Measurements from ENCODE around the gene GRIK2. TPM values are rescaled to one million over a fixed set of nuclear protein-coding genes. Genes with fewer than 3 reads are reported as not detected.

The GRIK2 gene
- total and polyA plus RNA-seq, 2 of the 4 experiments (the other 2 are of a cell fraction) = 8.2 to 15.2 TPM

- H3K27me3 ChIP-seq (ENCODE audit: control insufficient read depth, insufficient read depth, low read length) = no peaks in the 10 kb centered on the region
- ChIA-PET CTCF (no interaction called here), POLR2A (ENCODE audit: unreplicated experiment) (no interaction called here)
- H3K9me1 ChIP-seq (ENCODE audit: insufficient read depth, low read length) = no peaks in the 10 kb centered on the region; the same call in 1 of the 2 replicates
- ATAC-seq (ENCODE audit: low read depth) = no peak
- H3K27ac ChIP-seq (ENCODE audit: insufficient read depth, low read length) = no peak overlapping the region
- H4K8ac ChIP-seq (ENCODE audit: low read depth in 2 of 2, low read length in 2 of 2) = no peak overlapping the region
- in situ Hi-C loops (cut with MboI; ENCODE audit: low sequenced_read_pairs) (no loop called here), intact Hi-C loops (cut with micrococcal nuclease) (no loop called here), dilution Hi-C loops (cut with HindIII; ENCODE audit: low sequenced_read_pairs, unreplicated experiment) (no loop called here)
- H4K20me1 ChIP-seq (ENCODE audit: insufficient read depth, low read length) = no peaks in the 10 kb centered on the region
- no peak overlapping the region for H3K4me2 ChIP-seq (ENCODE audit: low read depth, low read length)
- no peak overlapping the region for H4K91ac ChIP-seq (ENCODE audit: insufficient read depth, low read depth, low read length)
- no peak overlapping the region for H4K5ac ChIP-seq (ENCODE audit: low read depth, low read length)
- no peak overlapping the region for H2AK9ac ChIP-seq (replicated peaks; ENCODE audit: low read depth, low read length, poor library complexity)
- no CpG with 5 or more reads among the region's 3 CpGs for WGBS, 2 experiments (ENCODE audit: extremely low coverage in 2 of 2, insufficient read length in 1 of 2)
- no peak overlapping the region for H3K4me3 ChIP-seq (ENCODE audit: insufficient read depth, low read depth, low read length)
- no peak overlapping the region for H2BK15ac ChIP-seq (ENCODE audit: low read depth, low read length)
- no TSS peak for BruUV-seq (replicated peaks)
- no peak overlapping the region for H2AFZ ChIP-seq (replicated peaks; ENCODE audit: low read length, poor library complexity)
- H3K18ac ChIP-seq (ENCODE audit: low read depth, low read length) = no peak overlapping the region
- no peak overlapping the region for H2BK20ac ChIP-seq (ENCODE audit: low read depth, low read length)
- H2BK5ac ChIP-seq (ENCODE audit: low read depth, low read length, poor library complexity, severe bottlenecking) = no peak overlapping the region
- TF ChIP-seq FOS (IDR thresholded peaks at IDR 0.05; ENCODE audit: low read depth, low read length) (no peak), RAD21 (IDR thresholded peaks at IDR 0.05; ENCODE audit: low read length) (no peak), RCOR1 (IDR thresholded peaks at IDR 0.05; ENCODE audit: insufficient replicate concordance, low read length) (no peak), MXI1 (IDR thresholded peaks at IDR 0.05; ENCODE audit: borderline replicate concordance, low read depth, low read length) (no peak), NFE2L2 (IDR thresholded peaks at IDR 0.05; ENCODE audit: low read depth, low read length) (no peak), USF2 (IDR thresholded peaks at IDR 0.05; ENCODE audit: low read depth, low read length) (no peak), SMC3 (IDR thresholded peaks at IDR 0.05; ENCODE audit: low read depth, low read length) (no peak), CHD1 (IDR thresholded peaks at IDR 0.05; ENCODE audit: low read depth, low read length) (no peak), CEBPB (IDR thresholded peaks at IDR 0.05; ENCODE audit: low read depth, low read length) (no peak), POLR2A (IDR thresholded peaks at IDR 0.05; ENCODE audit: low read depth, low read length) (no peak)
- TF ChIP-seq, protein P1, sequence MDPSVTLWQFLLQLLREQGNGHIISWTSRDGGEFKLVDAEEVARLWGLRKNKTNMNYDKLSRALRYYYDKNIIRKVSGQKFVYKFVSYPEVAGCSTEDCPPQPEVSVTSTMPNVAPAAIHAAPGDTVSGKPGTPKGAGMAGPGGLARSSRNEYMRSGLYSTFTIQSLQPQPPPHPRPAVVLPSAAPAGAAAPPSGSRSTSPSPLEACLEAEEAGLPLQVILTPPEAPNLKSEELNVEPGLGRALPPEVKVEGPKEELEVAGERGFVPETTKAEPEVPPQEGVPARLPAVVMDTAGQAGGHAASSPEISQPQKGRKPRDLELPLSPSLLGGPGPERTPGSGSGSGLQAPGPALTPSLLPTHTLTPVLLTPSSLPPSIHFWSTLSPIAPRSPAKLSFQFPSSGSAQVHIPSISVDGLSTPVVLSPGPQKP (IDR thresholded peaks at IDR 0.05; ENCODE audit: borderline replicate concordance, low read depth, low read length) = no peak
- H2AK5ac ChIP-seq (ENCODE audit: low read depth, low read length) = no peak overlapping the region
- H3K4ac ChIP-seq (ENCODE audit: low read depth, low read length) = no peak overlapping the region
- H2BK120ac ChIP-seq (ENCODE audit: low read depth, low read length) = no peak overlapping the region
- no peak for DNase-seq
- H3K14ac ChIP-seq (replicated peaks; ENCODE audit: low read depth, low read length) = no peak overlapping the region
- H3K4me1 ChIP-seq (ENCODE audit: control insufficient read depth, insufficient read depth, low read length) = no peaks in the 10 kb centered on the region; the same call in 1 of the 2 replicates
- H3K56ac ChIP-seq (ENCODE audit: extremely low read depth, insufficient read depth, low read length) = no peak overlapping the region
- H3K79me1 ChIP-seq (ENCODE audit: low read depth in 1 of 2, low read length in 2 of 2) = no peaks in the 10 kb centered on the region; a peak in 1 of 4 replicates
- H3K36me3 ChIP-seq (ENCODE audit: control insufficient read depth, insufficient read depth, low read length) = no peaks in the 10 kb centered on the region
- no peak overlapping the region for H3K9ac ChIP-seq (ENCODE audit: low read depth, low read length)
- no peaks in the 10 kb centered on the region for H3K9me3 ChIP-seq (ENCODE audit: control insufficient read depth, insufficient read depth, low read length)
- H3K23ac ChIP-seq (ENCODE audit: low read depth, low read length) = no peak overlapping the region
These were observed 93.2 kb downstream of the GRIK2 start for GRCh38 chr6:101486726-101487125.

All from IMR-90 (cell line).